ENCODE results near the gene CAMK1D.

DNA sequence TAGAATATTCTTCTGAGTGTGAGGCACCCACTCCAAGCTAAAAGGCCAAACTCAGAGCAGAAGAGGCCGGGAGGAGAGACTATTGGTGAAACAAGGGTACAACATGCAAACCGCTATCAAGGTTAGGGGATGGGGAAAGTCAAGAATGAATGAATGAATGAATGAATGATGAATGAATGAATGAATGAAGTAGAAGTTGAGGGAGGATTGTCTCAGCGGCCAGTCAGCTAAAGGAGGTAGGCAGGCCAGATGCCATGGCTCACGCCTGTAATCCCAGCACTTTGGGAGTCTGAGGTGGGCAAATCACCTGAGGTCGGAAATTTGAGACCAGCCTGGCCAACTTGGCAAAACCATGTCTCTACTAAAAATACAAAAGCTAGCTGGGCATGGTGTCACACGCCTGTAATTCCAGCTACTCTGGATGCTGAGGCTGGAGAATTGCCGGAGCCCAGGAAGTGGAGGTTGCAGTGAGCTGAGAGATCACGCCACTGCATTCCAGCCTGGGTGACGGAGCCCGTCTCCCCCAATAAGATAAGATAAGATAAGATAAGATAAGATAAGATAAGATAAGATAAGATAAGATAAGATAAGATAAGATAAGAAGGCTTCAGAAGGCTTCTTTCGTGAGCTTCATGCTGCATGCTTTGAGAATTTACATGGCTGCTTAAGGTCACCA, 401.3 kb downstream of the CAMK1D start:
- TF ChIP-seq POLR2A (IDR thresholded peaks at IDR 0.05), result no peak
- TF ChIP-seq, protein P1, sequence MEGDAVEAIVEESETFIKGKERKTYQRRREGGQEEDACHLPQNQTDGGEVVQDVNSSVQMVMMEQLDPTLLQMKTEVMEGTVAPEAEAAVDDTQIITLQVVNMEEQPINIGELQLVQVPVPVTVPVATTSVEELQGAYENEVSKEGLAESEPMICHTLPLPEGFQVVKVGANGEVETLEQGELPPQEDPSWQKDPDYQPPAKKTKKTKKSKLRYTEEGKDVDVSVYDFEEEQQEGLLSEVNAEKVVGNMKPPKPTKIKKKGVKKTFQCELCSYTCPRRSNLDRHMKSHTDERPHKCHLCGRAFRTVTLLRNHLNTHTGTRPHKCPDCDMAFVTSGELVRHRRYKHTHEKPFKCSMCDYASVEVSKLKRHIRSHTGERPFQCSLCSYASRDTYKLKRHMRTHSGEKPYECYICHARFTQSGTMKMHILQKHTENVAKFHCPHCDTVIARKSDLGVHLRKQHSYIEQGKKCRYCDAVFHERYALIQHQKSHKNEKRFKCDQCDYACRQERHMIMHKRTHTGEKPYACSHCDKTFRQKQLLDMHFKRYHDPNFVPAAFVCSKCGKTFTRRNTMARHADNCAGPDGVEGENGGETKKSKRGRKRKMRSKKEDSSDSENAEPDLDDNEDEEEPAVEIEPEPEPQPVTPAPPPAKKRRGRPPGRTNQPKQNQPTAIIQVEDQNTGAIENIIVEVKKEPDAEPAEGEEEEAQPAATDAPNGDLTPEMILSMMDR (IDR thresholded peaks at IDR 0.05), result no peak
